Epithelial cell of esophagus (primary cell): ENCODE data around the gene KIAA1614.

Experiments
- DNase-seq: peaks from one replicate; pipeline ENCODE4 v3.0.0; 2010; ENCODE audit warnings: low read depth
- H3K4me3 ChIP-seq: 2 replicates; pipeline ENCODE4 v1.5.1; 2011; ENCODE audit warnings: mild to moderate bottlenecking, low read length, control low read depth
- TF ChIP-seq, protein P1 (sequence below): IDR thresholded peaks from 2 replicates; pipeline ENCODE4 v1.5.1; 2011; ENCODE audit warnings: low read depth, mild to moderate bottlenecking, low read length, control low read depth, inconsistent platforms; ENCODE audit not compliant: insufficient read depth; ENCODE audit errors: missing control alignments

The KIAA1614 gene

DNA sequence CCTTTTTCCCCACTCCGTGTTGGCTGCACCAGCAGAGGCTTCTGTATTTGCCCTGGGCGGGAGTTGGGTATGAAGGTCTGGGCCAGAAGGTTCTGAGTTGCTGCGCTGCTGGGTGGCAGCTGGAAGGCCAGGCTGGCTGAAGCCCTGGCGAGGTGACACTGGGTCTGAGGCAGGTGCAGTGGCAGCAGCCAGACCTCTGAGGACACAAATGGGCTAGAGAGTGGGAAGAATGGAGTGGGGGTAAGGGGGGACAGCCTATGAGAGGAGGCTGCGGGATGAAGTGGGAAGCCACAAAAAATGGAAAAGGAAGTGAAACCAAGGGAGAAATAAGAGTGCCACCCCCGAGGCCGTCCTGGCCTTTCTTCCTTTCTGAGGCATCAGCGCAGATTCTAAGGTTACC lies 56.7 kb downstream of the KIAA1614 start:
- DNase-seq = no peak
- no peak overlapping the region for H3K4me3 ChIP-seq
- TF ChIP-seq, protein P1, sequence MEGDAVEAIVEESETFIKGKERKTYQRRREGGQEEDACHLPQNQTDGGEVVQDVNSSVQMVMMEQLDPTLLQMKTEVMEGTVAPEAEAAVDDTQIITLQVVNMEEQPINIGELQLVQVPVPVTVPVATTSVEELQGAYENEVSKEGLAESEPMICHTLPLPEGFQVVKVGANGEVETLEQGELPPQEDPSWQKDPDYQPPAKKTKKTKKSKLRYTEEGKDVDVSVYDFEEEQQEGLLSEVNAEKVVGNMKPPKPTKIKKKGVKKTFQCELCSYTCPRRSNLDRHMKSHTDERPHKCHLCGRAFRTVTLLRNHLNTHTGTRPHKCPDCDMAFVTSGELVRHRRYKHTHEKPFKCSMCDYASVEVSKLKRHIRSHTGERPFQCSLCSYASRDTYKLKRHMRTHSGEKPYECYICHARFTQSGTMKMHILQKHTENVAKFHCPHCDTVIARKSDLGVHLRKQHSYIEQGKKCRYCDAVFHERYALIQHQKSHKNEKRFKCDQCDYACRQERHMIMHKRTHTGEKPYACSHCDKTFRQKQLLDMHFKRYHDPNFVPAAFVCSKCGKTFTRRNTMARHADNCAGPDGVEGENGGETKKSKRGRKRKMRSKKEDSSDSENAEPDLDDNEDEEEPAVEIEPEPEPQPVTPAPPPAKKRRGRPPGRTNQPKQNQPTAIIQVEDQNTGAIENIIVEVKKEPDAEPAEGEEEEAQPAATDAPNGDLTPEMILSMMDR = no peak

DNA sequence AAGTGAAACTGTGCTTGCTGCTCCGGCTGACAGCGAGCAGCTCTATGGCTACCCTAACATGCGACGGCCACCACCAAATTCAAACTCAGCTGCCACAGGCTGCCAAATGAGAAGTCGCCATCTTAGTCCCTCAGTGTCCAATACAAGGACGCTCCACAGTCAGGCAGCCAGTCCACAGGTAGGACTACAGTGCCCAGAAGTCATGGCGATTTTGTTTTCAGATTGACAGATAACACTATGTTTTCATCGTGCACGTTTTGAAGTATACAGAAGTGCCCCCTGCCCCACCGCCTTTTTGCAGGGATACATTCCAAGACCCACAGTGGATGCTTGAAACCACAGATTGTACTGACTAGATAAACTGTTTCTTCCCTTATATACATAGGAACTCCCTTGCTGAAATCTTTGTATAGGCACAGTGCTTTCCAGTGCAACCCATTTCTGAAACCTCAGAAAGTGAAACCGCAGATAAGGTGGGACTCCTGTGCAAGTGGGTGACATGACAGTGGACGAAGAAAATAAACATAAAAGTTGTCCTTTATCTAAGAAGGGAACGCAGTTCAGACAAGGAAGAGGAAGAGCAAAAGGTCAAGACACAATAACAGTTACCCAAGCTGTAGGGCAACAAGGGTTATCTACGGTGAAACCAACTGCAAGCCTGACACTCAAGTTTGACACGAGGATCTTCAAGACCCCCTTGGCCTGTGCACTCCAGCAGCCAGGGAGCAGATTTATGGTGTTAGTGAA lies 57.8 kb downstream of the KIAA1614 start:
- TF ChIP-seq, protein P1 = no peak
- DNase-seq = no peak
- H3K4me3 ChIP-seq = no peak overlapping the region

DNA sequence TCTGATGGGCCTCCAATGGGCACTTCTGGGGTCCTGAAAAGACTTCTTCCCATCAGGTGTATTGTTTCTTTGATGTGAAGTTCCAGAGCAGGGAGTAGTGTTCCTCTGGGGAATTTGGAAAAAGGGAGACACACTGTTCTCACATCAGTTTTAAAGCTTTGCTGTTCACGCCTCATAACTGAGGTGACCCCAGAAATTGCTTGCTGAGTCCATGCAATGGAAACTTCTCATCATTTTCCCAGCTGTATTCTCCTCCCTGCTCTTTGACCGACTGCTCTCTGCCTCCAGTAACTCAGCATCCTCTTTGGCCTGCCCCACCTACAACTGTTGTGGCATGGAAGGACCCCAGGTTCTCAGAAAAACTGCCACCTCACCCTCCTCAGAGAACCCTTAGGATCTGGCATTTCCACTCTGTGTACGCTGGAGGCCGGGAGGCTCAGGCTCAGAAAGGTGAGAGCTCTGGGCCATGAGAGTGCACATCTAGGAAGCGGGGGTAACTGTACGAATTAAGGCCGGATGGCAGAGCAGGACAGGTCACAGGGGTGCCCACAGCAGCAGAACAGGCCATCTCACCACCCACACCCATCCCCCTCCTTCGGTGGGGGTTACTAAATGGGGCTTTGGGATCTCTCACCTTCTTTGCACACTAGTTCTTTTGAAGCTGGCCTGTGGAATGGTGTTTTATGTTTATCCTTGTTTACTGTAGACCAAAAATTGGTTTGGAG lies 58.7 kb downstream of the KIAA1614 start:
- TF ChIP-seq, protein P1 = no peak
- H3K4me3 ChIP-seq = no peak overlapping the region
- no peak for DNase-seq

DNA sequence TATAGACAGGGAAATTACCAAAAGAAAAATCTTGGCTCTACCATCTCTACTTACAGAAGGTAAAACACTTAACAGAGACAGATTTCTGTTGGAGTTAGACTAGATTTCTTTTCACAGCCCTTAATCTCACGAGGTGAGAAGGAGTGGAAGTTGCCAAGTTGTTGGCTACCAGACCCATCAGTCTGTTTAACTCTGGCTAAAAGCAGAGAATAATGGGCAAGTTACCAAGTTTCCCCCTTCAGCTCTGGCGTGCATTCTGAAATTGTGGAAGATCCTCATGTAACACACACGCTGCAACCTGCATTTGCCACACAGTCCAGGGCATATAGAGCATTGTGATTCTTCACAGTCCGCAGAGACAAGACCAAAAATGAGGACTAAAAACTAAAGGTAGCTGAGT lies 60.7 kb downstream of the KIAA1614 start:
- H3K4me3 ChIP-seq = no peak overlapping the region
- DNase-seq = no peak
- TF ChIP-seq, protein P1 = no peak

DNA sequence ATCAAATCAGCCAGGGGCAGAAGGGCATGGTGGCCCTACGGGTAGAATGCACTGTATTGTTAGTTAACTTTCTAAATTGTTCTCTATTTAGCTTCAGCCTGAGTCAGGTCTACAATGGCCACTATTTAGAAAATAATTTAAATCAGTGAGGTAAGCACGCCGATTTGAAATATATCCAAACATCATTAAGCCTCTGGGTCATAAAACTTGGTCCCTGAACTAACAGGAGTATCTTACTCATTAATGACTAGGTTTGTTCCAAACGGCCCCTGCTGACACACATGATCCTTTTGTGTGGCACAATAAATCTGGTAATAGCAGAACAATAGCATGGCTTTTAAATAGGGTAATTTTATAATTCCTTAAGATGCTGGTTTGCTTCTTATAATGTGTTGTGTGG lies 61.5 kb downstream of the KIAA1614 start:
- DNase-seq = no peak
- TF ChIP-seq, protein P1 = no peak
- H3K4me3 ChIP-seq = no peak overlapping the region

DNA sequence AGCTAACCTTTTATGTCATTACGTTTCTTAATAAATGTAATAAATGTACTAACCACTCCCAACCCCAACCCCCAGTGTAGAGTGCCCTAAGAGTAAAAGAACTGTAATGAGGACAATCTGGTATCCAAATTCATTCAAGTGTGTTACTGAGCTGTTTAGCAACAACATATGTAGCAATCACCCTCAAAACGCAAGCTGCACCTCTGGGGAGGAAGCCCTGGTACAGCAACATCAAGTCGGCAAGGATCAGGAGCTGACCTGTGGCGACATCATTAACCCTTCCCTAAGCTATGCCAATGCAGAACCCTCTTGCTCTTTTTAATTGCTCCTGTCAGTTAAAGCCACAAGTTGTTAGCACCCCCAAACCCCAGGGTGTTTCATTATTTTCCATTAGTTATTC lies 62.9 kb downstream of the KIAA1614 start:
- DNase-seq = no peak
- TF ChIP-seq, protein P1 = no peak
- H3K4me3 ChIP-seq = no peak overlapping the region
